OCI-LY1 (cell line): ENCODE results near the gene PSTPIP1.

Experiments used
- EZH2 ChIP-seq: fragments of 200-600 bp; sonication (generic), shearing (Covaris generic); IDR thresholded peaks from 2 replicates; pipeline ENCODE4 v1.8.0; 2017; ENCODE audit warnings: borderline replicate concordance, mixed run types, mild to moderate bottlenecking, antibody characterized with exemption, low read length, moderate library complexity, mixed read lengths
- TF ChIP-seq, protein P1 (sequence below): fragments of 200-600 bp; sonication (generic), shearing (Covaris generic); IDR thresholded peaks from 2 replicates; pipeline ENCODE4 v1.5.1; 2017; ENCODE audit warnings: mild to moderate bottlenecking, antibody characterized with exemption, low read length, moderate library complexity, mixed read lengths

DNA sequence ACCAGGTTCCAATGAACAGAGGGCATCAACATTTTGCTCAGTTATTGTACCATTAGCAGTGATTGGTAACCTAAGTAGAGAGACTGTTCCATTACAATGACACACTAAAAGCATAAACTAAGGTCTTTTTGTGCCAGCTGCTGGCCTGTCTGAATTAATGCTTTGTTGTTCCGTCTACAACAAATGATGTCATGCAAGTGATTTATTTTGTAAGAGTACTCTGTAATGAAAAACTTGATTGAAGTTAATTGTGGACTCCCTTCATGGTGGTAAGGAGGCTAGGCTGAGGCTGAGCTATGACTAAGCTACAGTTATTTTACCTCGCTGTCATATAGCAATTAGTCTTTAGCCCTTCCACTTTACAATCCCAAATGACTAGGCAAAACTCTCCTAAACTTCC, 40.2 kb upstream of the PSTPIP1 start:
- TF ChIP-seq, protein P1, sequence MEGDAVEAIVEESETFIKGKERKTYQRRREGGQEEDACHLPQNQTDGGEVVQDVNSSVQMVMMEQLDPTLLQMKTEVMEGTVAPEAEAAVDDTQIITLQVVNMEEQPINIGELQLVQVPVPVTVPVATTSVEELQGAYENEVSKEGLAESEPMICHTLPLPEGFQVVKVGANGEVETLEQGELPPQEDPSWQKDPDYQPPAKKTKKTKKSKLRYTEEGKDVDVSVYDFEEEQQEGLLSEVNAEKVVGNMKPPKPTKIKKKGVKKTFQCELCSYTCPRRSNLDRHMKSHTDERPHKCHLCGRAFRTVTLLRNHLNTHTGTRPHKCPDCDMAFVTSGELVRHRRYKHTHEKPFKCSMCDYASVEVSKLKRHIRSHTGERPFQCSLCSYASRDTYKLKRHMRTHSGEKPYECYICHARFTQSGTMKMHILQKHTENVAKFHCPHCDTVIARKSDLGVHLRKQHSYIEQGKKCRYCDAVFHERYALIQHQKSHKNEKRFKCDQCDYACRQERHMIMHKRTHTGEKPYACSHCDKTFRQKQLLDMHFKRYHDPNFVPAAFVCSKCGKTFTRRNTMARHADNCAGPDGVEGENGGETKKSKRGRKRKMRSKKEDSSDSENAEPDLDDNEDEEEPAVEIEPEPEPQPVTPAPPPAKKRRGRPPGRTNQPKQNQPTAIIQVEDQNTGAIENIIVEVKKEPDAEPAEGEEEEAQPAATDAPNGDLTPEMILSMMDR, result no peak
- TF ChIP-seq EZH2, result no peak
